H1 (cell line): ENCODE measurements around the gene DCBLD1. TPM values are rescaled to one million over a fixed set of nuclear protein-coding genes. Genes with fewer than 3 reads are reported as not detected.

Source experiments
- CTCF ChIA-PET: fragments of 300-600 bp; sonication (Branson Sonifier 250); formaldehyde crosslinking; loops from one replicate; lab custom pipeline; 2021; ENCODE audit not compliant: partially characterized antibody; lab: Charles Lee
- POLR2A ChIA-PET: fragments of 300-600 bp; sonication (Branson Sonifier 250); formaldehyde crosslinking; loops from one replicate; lab custom pipeline; 2021; ENCODE audit warnings: inconsistent platforms; ENCODE audit not compliant: partially characterized antibody; lab: Charles Lee
- DNase-seq, 2 experiments: peaks; one replicate each; pipeline versions ENCODE4 v3.0.0 to v3.0.0-alpha.2; 2010 to 2022; ENCODE audit warnings: low spot score in 2 of 2, low read depth in 1 of 2, mixed read lengths in 1 of 2
- FAIRE-seq: peaks from 2 replicates; lab custom pipeline; 2011; peaks lifted over from hg19 to GRCh38; lab: Jason Lieb, UNC
- H2AFZ ChIP-seq: 2 replicates; pipeline ENCODE4 v1.8.1; 2012; ENCODE audit warnings: low read length, inconsistent platforms
- H2AK5ac ChIP-seq: 2 replicates; pipeline ENCODE4 v1.6.1; 2013; ENCODE audit warnings: low read depth, low read length
- H2BK120ac ChIP-seq: replicated peaks from 2 replicates; pipeline ENCODE3; 2013; ENCODE audit warnings: low read depth, low read length, inconsistent platforms
- H2BK12ac ChIP-seq: 2 replicates; pipeline ENCODE4 v1.6.1; 2013; ENCODE audit warnings: low read depth, low read length
- H2BK15ac ChIP-seq: 2 replicates; pipeline ENCODE4 v1.6.1; 2013; ENCODE audit warnings: low read length
- H2BK20ac ChIP-seq: 2 replicates; pipeline ENCODE4 v1.6.1; 2013; ENCODE audit warnings: low read length
- H2BK5ac ChIP-seq: 2 replicates; pipeline ENCODE4 v1.6.1; 2013; ENCODE audit warnings: low read depth, low read length
- H3K14ac ChIP-seq: 2 replicates; pipeline ENCODE4 v1.6.1; 2013; ENCODE audit warnings: inconsistent platforms; ENCODE audit not compliant: insufficient read length
- H3K18ac ChIP-seq: 2 replicates; pipeline ENCODE4 v1.6.1; 2013; ENCODE audit warnings: low read length; ENCODE audit errors: extremely low read depth
- H3K23ac ChIP-seq: 2 replicates; pipeline ENCODE4 v1.6.1; 2013; ENCODE audit warnings: inconsistent platforms; ENCODE audit not compliant: insufficient read length
- H3K23me2 ChIP-seq: 2 replicates; pipeline ENCODE4 v1.6.1; 2013; ENCODE audit warnings: low read depth, low read length
- H3K27ac ChIP-seq: 2 replicates; pipeline ENCODE4 v1.6.1; 2011; ENCODE audit warnings: low read depth, low read length, inconsistent platforms
- H3K27me3 ChIP-seq, 4 experiments: replicated peaks in 1 of 4; 1 replicate in 1 of 4; 2 replicates in 3 of 4; pipeline versions ENCODE4 v1.6.1 to v1.8.1; 2011 to 2013; ENCODE audit warnings: low read length in 3 of 4, mild to moderate bottlenecking in 3 of 4, inconsistent platforms in 2 of 4, mixed read lengths in 2 of 4, moderate library complexity in 1 of 4; ENCODE audit not compliant: control insufficient read depth in 3 of 4, insufficient read depth in 3 of 4; ENCODE audit errors: extremely low read depth in 1 of 4
- H3K36me3 ChIP-seq, 4 experiments: 2 replicates each; pipeline versions ENCODE4 v1.6.1 to v1.8.1; 2011 to 2013; ENCODE audit warnings: mild to moderate bottlenecking in 4 of 4, low read length in 3 of 4, moderate library complexity in 2 of 4, control low read depth in 1 of 4, inconsistent platforms in 1 of 4; ENCODE audit not compliant: insufficient read depth in 4 of 4, control insufficient read depth in 2 of 4
- H3K4ac ChIP-seq: replicated peaks from 2 replicates; pipeline ENCODE3; 2013; ENCODE audit warnings: low read length, low read depth, mixed read lengths, inconsistent platforms; ENCODE audit not compliant: insufficient read length
- H3K4me1 ChIP-seq, 4 experiments: replicated peaks in 1 of 4; 1 replicate in 1 of 4; 2 replicates in 3 of 4; pipeline versions ENCODE4 v1.6.1 to v1.8.1; 2011 to 2013; ENCODE audit warnings: low read length in 3 of 4, inconsistent platforms in 2 of 4, mixed read lengths in 1 of 4; ENCODE audit not compliant: insufficient read depth in 4 of 4, control insufficient read depth in 3 of 4
- H3K4me2 ChIP-seq, 2 experiments: 2 replicates each; pipeline versions ENCODE4 v1.6.1 to v1.8.1; 2011 to 2013; ENCODE audit warnings: low read depth in 2 of 2, low read length in 2 of 2, control low read depth in 1 of 2, inconsistent platforms in 1 of 2, mild to moderate bottlenecking in 1 of 2; ENCODE audit not compliant: insufficient read depth in 1 of 2
- H3K4me3 ChIP-seq, 4 experiments: fragments of 200-600, 300-600 bp in 1 of 4; sonication (generic), shearing (Covaris generic), sonication (Bioruptor Twin) in 1 of 4; 2 replicates each; pipeline versions ENCODE4 v1.5.1 to v1.8.1; 2011 to 2016; ENCODE audit warnings: low read length in 4 of 4, low read depth in 3 of 4, control low read depth in 2 of 4, inconsistent platforms in 2 of 4, mild to moderate bottlenecking in 2 of 4, mixed read lengths in 1 of 4, moderate library complexity in 1 of 4; ENCODE audit not compliant: insufficient read depth in 2 of 4; ENCODE audit errors: extremely low read depth in 1 of 4
- H3K56ac ChIP-seq: replicated peaks from 2 replicates; pipeline ENCODE3; 2013; ENCODE audit warnings: low read depth, mild to moderate bottlenecking, mixed read lengths, low read length, inconsistent platforms; ENCODE audit not compliant: insufficient read length
- H3K79me1 ChIP-seq: 2 replicates; pipeline ENCODE4 v1.6.1; 2013; ENCODE audit warnings: low read depth, low read length, control low read depth
- H3K79me2 ChIP-seq, 2 experiments: 2 replicates each; pipeline versions ENCODE4 v1.6.1 to v1.8.1; 2012 to 2013; ENCODE audit warnings: low read length in 2 of 2, mild to moderate bottlenecking in 2 of 2, inconsistent platforms in 1 of 2; ENCODE audit not compliant: insufficient read depth in 2 of 2, control insufficient read depth in 1 of 2
- H3K9ac ChIP-seq, 4 experiments: replicated peaks in 1 of 4; 1 replicate in 1 of 4; 2 replicates in 3 of 4; pipeline versions ENCODE4 v1.6.1 to v1.8.1; 2011 to 2013; ENCODE audit warnings: low read depth in 3 of 4, low read length in 3 of 4, control low read depth in 2 of 4, mild to moderate bottlenecking in 2 of 4, moderate library complexity in 2 of 4, inconsistent platforms in 1 of 4; ENCODE audit errors: extremely low read depth in 1 of 4
- H3K9me3 ChIP-seq, 2 experiments: 2 replicates each; pipeline versions ENCODE4 v1.6.1 to v1.8.1; 2012 to 2013; ENCODE audit warnings: mild to moderate bottlenecking in 2 of 2, moderate library complexity in 2 of 2, control low read depth in 1 of 2, inconsistent platforms in 1 of 2, low read depth in 1 of 2, low read length in 1 of 2, mixed read lengths in 1 of 2; ENCODE audit not compliant: insufficient read depth in 2 of 2
- H4K20me1 ChIP-seq, 2 experiments: replicated peaks in 1 of 2; 2 replicates each; pipeline versions ENCODE3 to v1.8.1; 2011 to 2013; ENCODE audit warnings: inconsistent platforms in 2 of 2, low read length in 2 of 2, mild to moderate bottlenecking in 1 of 2; ENCODE audit not compliant: insufficient read depth in 2 of 2, control insufficient read depth in 1 of 2
- H4K5ac ChIP-seq: 2 replicates; pipeline ENCODE4 v1.6.1; 2013; ENCODE audit warnings: low read length, low read depth, mixed read lengths, inconsistent platforms; ENCODE audit not compliant: insufficient read length
- H4K8ac ChIP-seq: 2 replicates; pipeline ENCODE4 v1.8.0; 2013; ENCODE audit warnings: mild to moderate bottlenecking, moderate library complexity, low read length, inconsistent platforms; ENCODE audit not compliant: insufficient read depth; ENCODE audit errors: extremely low read depth
- H4K91ac ChIP-seq: replicated peaks from 2 replicates; pipeline ENCODE3; 2013; ENCODE audit warnings: low read length, mixed read lengths, inconsistent platforms; ENCODE audit not compliant: insufficient read length
- ASH2L ChIP-seq: fragments of 200-600, 300-600 bp; sonication (generic); IDR thresholded peaks from one replicate; pipeline ENCODE4 v1.7.1; 2017; ENCODE audit warnings: low read length
- CBX5 ChIP-seq: fragments of 300-800, 300-1000 bp; sonication (generic); IDR thresholded peaks from 2 replicates; pipeline ENCODE4 v1.7.1; 2016; ENCODE audit warnings: antibody characterized with exemption, low read length, low read depth
- CBX8 ChIP-seq: fragments of 300-800, 300-1000 bp; sonication (generic); IDR thresholded peaks from 2 replicates; pipeline ENCODE4 v1.7.1; 2016; ENCODE audit warnings: low read depth, low read length, borderline replicate concordance
- GABPA ChIP-seq: IDR thresholded peaks from 2 replicates; pipeline ENCODE4 v1.6.1; 2011; ENCODE audit warnings: mild to moderate bottlenecking, low read length, moderate library complexity, borderline replicate concordance; ENCODE audit not compliant: insufficient read depth
- JUN ChIP-seq: IDR thresholded peaks from 2 replicates; pipeline ENCODE4 v1.6.1; 2011; ENCODE audit warnings: low read depth, mild to moderate bottlenecking, improper control_type of control experiment, low read length
- POLR2A ChIP-seq, 2 experiments: IDR thresholded peaks; 1 replicate in 1 of 2; 2 replicates in 1 of 2; pipeline ENCODE4 v1.6.1; 2011; ENCODE audit warnings: low read depth in 2 of 2, low read length in 2 of 2, mild to moderate bottlenecking in 2 of 2; ENCODE audit errors: control extremely low read depth in 1 of 2
- RBBP5 ChIP-seq: IDR thresholded peaks from 2 replicates; pipeline ENCODE4 v1.7.1; 2012; ENCODE audit warnings: low read depth, mild to moderate bottlenecking, inconsistent platforms, low read length, moderate library complexity, borderline replicate concordance
- SAP30 ChIP-seq: fragments of 300-600 bp; sonication (generic); IDR thresholded peaks from 2 replicates; pipeline ENCODE4 v1.7.1; 2012; ENCODE audit warnings: low read length, moderate library complexity, mild to moderate bottlenecking, inconsistent platforms; ENCODE audit not compliant: insufficient read depth, insufficient replicate concordance
- SUZ12 ChIP-seq: fragments of 200-600 bp; sonication (generic); IDR thresholded peaks from 2 replicates; pipeline ENCODE4 v1.6.1; 2012; ENCODE audit warnings: mild to moderate bottlenecking, inconsistent platforms, low read length, moderate library complexity, mixed read lengths
- TAF7 ChIP-seq: optimal IDR thresholded peaks from 2 replicates; pipeline ENCODE3; 2011; ENCODE audit warnings: low read depth, mild to moderate bottlenecking, inconsistent platforms, low read length, moderate library complexity, borderline replicate concordance
- WGBS, 2 experiments: shearing (Covaris generic) in 1 of 2; methylation state at CpG; one replicate each; pipeline versions ENCODE4 v1.1.6 to v1.1.7; 2013 to 2015; ENCODE audit warnings: low lambda C conversion rate in 2 of 2, mixed read lengths in 2 of 2, inconsistent platforms in 1 of 2, low coverage in 1 of 2, missing lambda C conversion rate in 1 of 2; ENCODE audit not compliant: insufficient replicate concordance in 2 of 2, insufficient coverage in 1 of 2, insufficient read length in 1 of 2; ENCODE audit errors: extremely low coverage in 1 of 2, missing lambda C conversion rate in 1 of 2; 5-methylcytosine and 5-hydroxymethylcytosine counted together
- polyA plus RNA-seq, 7 experiments: library from polyadenylated mRNA; depleted of rRNA in 3 of 7; stranded (reverse) in 5 of 7; unstranded in 2 of 7; fragments of >200 nt in 5 of 7; fragments of 200-250 nt in 2 of 7; gene quantifications; 1 replicate in 5 of 7; 2 replicates in 1 of 7; 4 replicates in 1 of 7; pipeline versions ENCODE4 v1.2.1 to v1.2.3, GENCODE V29; 2011 to 2013; ENCODE audit warnings: missing spikeins in 2 of 7, mixed read lengths in 2 of 7
- total RNA-seq: library from RNA; stranded (reverse); fragmentation: NEBNext Ultra II Directional; extraction: Animal tissue kit (Norgen Biotek cat#: 25700); gene quantifications from 2 replicates; pipeline ENCODE4 v1.2.1, GENCODE V29; 2021
- TF ChIP-seq, protein P1 (sequence below): IDR thresholded peaks from 2 replicates; pipeline ENCODE4 v1.6.1; 2011; ENCODE audit warnings: low read length, improper control_type of control experiment

DCBLD1 gene
- total and polyA plus RNA-seq, 2 of the 8 experiments (the other 6 are each of a cell fraction or from before 2014, with no cell fraction given): 3.9 to 11.2 TPM

DNA sequence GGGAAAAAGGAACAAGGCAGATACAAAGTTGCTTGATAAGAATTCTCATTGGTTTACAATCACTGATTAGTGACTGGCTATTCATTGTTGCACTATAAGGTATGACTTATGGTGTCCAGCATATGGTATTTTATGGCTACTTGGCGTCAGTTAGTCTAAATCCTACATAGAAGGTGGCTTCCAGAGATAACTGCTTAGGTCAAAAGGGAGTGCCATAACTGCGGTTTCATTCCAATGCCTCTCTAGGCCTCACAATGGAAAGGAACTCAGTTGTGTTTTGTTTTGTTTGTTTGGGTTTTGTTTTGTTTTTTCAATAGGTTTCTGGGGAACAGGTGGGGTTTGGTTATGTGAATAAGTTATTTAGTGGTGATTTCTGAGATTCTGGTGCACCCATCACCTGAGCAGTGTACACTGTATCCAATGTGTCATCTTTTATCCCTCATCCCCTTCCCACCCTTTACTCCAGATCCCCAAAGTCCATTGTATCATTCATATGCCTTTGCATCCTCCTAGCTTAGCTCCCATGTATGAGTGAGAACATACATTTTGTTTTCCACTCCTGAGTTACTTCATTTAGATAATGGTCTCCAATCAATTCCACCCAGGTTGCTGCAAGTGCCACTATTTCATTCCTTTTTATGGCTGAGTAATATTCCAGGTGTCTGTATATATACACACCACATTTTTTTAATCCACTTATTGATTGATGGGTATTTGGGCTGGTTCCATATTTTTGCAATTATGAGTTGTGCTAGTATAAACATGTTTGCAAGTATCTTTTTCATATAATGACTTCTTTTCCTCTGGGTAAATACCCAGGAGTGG, 112.8 kb downstream of the DCBLD1 start:
- H3K56ac ChIP-seq: no peak overlapping the region
- H3K4ac ChIP-seq: no peak overlapping the region
- no peak overlapping the region for H2AK5ac ChIP-seq
- H3K23ac ChIP-seq: no peak overlapping the region
- ChIA-PET POLR2A (interaction anchor here (0.9 kb wide), 1 partner anchor 74 kb away, joined by 3 read pairs; no protein-coding TSS in a partner anchor), CTCF (interaction anchor here (0.6 to 1.3 kb wide), 3 partner anchors 9 to 190 kb away, joined by 3 to 8 read pairs (median 3); no protein-coding TSS in a partner anchor)
- no peak overlapping the region for H2BK15ac ChIP-seq
- H3K36me3 ChIP-seq: peaks cover 0 to 18% (median 6%) of the 10 kb centered on the region in 4 experiments; a peak in 5 of 8 replicates
- H4K91ac ChIP-seq: no peak overlapping the region
- no peak overlapping the region for H4K5ac ChIP-seq
- no peak overlapping the region for H3K9ac ChIP-seq
- no peak overlapping the region for H2BK5ac ChIP-seq
- no peaks in the 10 kb centered on the region for H3K23me2 ChIP-seq
- TF ChIP-seq SUZ12 (no peak), TAF7 (no peak), CBX5 (no peak), SAP30 (no peak), CBX8 (no peak), RBBP5 (no peak), POLR2A (IDR thresholded peaks at IDR 0.05; ENCODE audit: control extremely low read depth in 1 of 2, low read depth in 2 of 2, low read length in 2 of 2) (no peak), JUN (no peak), GABPA (no peak), ASH2L (no peak)
- TF ChIP-seq, protein P1, sequence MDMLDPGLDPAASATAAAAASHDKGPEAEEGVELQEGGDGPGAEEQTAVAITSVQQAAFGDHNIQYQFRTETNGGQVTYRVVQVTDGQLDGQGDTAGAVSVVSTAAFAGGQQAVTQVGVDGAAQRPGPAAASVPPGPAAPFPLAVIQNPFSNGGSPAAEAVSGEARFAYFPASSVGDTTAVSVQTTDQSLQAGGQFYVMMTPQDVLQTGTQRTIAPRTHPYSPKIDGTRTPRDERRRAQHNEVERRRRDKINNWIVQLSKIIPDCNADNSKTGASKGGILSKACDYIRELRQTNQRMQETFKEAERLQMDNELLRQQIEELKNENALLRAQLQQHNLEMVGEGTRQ: no peak
- no peak overlapping the region for H3K18ac ChIP-seq
- no peak overlapping the region for H3K14ac ChIP-seq
- FAIRE-seq: no peak
- peaks cover 0 to 2% of the 10 kb centered on the region in 2 experiments; a peak in 2 of 4 replicates for H3K9me3 ChIP-seq
- H3K4me1 ChIP-seq: no peaks in the 10 kb centered on the region
- no peak overlapping the region for H2BK20ac ChIP-seq
- no peak overlapping the region for H3K27ac ChIP-seq
- H3K27me3 ChIP-seq: no peaks in the 10 kb centered on the region
- no peak overlapping the region for H2BK12ac ChIP-seq
- H3K79me2 ChIP-seq: peaks cover 0 to 49% of the 10 kb centered on the region in 2 experiments; a peak in 2 of 4 replicates
- no peak overlapping the region for H2BK120ac ChIP-seq
- 95% methylated on average over 2 of the region's 2 CpGs; no CpG with 5 or more reads in 1 of the 2 experiments for WGBS, 2 experiments
- H3K4me3 ChIP-seq: no peak overlapping the region
- no peaks in the 10 kb centered on the region for H4K20me1 ChIP-seq
- H2AFZ ChIP-seq: no peak overlapping the region
- H3K79me1 ChIP-seq: peaks cover 3% of the 10 kb centered on the region
- no peak overlapping the region for H3K4me2 ChIP-seq
- no peak overlapping the region for H4K8ac ChIP-seq
- DNase-seq: no peak
